ENCODE measurements around the gene GPR3. TPM values are rescaled to one million over a fixed set of nuclear protein-coding genes. Genes with fewer than 3 reads are reported as not detected.
"Not testable (repeated sequence)": the region's sequence is repeated elsewhere in the genome, so short reads cannot be mapped to it uniquely, and the experiment has no call there.

GPR3 gene
- total RNA-seq, 2 experiments from 2014 or later: 0.58 to 0.65 TPM

- Mint-ChIP-seq H3K27me3 (no peaks in the 10 kb centered on the region), H3K36me3 (ENCODE audit: low read depth) (no peaks in the 10 kb centered on the region), H3K4me3 (no peak overlapping the region), H3K9me3 (no peaks in the 10 kb centered on the region), H3K4me1 (peaks cover 8% of the 10 kb centered on the region), H3K27ac (no peak overlapping the region)
- ChIA-PET CTCF (interaction anchor here (1.1 to 6.6 kb wide), 7 partner anchors 11 to 271 kb away, joined by 3 to 133 read pairs (median 4); no protein-coding TSS in a partner anchor), POLR2A (interaction anchor here (0.9 to 1.8 kb wide), 4 partner anchors 92 to 264 kb away, joined by 3 to 5 read pairs (median 4); no protein-coding TSS in a partner anchor)
- no peak for DNase-seq
These were observed 6.2 kb downstream of the GPR3 start for GRCh38 chr1:27398405-27399149.

- Mint-ChIP-seq H3K27me3 (no peaks in the 10 kb centered on the region), H3K9me3 (no peaks in the 10 kb centered on the region), H3K4me1 (peaks cover 10% of the 10 kb centered on the region), H3K36me3 (ENCODE audit: low read depth) (no peaks in the 10 kb centered on the region), H3K27ac (no peak overlapping the region), H3K4me3 (no peak overlapping the region)
- POLR2A ChIA-PET: interaction anchor here (1.8 kb wide), 1 partner anchor 99 kb away, joined by 4 read pairs; no protein-coding TSS in a partner anchor
- no peak for DNase-seq
- CTCF ChIA-PET: interaction anchor here (1.1 to 6.6 kb wide), 4 partner anchors 67 to 270 kb away, joined by 4 to 133 read pairs (median 4); no protein-coding TSS in a partner anchor
These were observed 7.0 kb downstream of the GPR3 start for GRCh38 chr1:27399251-27400025.

DNA sequence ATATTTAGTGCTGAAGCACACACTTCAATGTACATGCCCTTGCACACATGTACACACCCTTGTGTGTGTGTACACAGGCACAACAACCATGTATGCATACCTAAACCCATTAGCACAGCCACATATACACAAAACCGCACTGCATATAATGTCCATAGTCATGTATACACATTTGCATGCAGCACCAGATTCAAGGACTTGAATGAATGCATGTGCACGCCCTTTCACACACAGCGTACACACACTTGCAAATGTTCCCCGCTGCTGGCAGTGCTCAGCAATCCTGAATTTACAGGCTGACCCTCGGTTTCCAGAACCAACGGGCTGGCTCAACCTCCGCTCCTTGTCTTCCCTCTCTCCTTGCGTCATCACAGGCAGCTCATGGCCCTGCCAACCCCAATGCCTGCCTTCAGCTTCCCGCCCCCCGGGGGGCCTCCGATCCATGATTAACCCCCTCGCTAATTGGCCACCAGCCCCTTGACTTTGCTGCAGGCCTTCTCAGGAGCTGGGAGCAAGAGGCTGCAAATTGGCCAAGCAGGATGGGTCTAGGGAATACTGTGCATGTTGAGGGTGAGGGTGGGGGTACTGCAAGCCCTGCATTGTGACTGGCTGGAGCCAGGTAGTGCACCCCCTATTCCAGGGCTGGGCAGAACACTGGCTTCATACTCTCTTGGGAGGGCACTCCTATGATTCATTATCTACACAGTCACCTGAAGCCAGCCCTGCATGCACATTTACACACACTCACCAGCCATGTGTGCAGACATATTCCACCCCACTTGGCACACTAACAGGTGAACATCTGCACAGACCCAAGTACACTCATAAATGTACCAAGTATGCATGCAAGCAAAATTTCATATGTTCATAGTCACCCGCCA, 7.9 kb downstream of the GPR3 start:
- no peaks in the 10 kb centered on the region for H3K27me3 Mint-ChIP-seq
- H3K4me3 Mint-ChIP-seq: no peak overlapping the region
- no peak overlapping the region for H3K27ac Mint-ChIP-seq
- H3K4me1 Mint-ChIP-seq: peaks cover 7% of the 10 kb centered on the region
- DNase-seq: no peak
- H3K9me3 Mint-ChIP-seq: no peaks in the 10 kb centered on the region
- H3K36me3 Mint-ChIP-seq (ENCODE audit: low read depth): no peaks in the 10 kb centered on the region
- ChIA-PET CTCF (no interaction called here), POLR2A (interaction anchor here (1.8 kb wide), 1 partner anchor 100 kb away, joined by 4 read pairs; no protein-coding TSS in a partner anchor)

GRCh38 chr1:27400963-27401341, 8.5 kb downstream of the GPR3 start:
- Mint-ChIP-seq H3K4me3 (no peak overlapping the region), H3K9me3 (no peaks in the 10 kb centered on the region), H3K27ac (no peak overlapping the region), H3K36me3 (ENCODE audit: low read depth) (no peaks in the 10 kb centered on the region), H3K27me3 (no peaks in the 10 kb centered on the region), H3K4me1 (peaks cover 3% of the 10 kb centered on the region)
- ChIA-PET CTCF (interaction anchor here (0.7 to 2.5 kb wide), 5 partner anchors 13 to 269 kb away, joined by 3 to 12 read pairs (median 4); no protein-coding TSS in a partner anchor), POLR2A (interaction anchor here (1.6 kb wide), 1 partner anchor 262 kb away, joined by 4 read pairs; no protein-coding TSS in a partner anchor)
- no peak for DNase-seq

DNA sequence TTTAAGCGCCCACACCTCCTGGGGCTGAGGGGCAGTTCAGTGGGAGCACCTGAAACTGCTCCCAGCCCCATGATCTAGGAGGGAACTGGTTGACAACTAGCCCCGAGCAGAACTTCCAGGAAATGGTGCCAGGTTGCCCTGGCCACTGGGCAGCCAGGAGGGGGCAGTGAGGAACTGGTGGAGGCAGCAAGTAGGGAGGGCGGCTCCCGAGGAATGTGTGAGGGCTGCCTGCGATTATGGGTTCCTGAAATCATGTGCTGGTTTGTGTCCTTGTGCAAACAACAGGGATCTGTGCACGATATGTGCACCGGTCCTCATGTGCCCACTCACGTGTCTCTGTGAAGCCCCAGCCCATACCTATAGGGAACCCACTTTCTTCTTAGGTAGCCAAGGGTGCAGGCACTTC, 9.9 kb downstream of the GPR3 start:
- no peak overlapping the region for H3K27ac Mint-ChIP-seq
- H3K4me1 Mint-ChIP-seq: peaks cover 3% of the 10 kb centered on the region
- no peak overlapping the region for H3K4me3 Mint-ChIP-seq
- no peaks in the 10 kb centered on the region for H3K9me3 Mint-ChIP-seq
- peaks cover 6% of the 10 kb centered on the region for H3K36me3 Mint-ChIP-seq (ENCODE audit: low read depth)
- DNase-seq: no peak
- H3K27me3 Mint-ChIP-seq: no peaks in the 10 kb centered on the region
- POLR2A ChIA-PET: interaction anchor here (1.1 to 1.6 kb wide), 3 partner anchors 45 to 260 kb away, joined by 3 to 4 read pairs (median 4); partner anchors contain the start of gene WASF2
- CTCF ChIA-PET: interaction anchor here (0.7 to 2.5 kb wide), 10 partner anchors 9 to 267 kb away, joined by 3 to 12 read pairs (median 4); partner anchors contain the start of gene AHDC1

DNA sequence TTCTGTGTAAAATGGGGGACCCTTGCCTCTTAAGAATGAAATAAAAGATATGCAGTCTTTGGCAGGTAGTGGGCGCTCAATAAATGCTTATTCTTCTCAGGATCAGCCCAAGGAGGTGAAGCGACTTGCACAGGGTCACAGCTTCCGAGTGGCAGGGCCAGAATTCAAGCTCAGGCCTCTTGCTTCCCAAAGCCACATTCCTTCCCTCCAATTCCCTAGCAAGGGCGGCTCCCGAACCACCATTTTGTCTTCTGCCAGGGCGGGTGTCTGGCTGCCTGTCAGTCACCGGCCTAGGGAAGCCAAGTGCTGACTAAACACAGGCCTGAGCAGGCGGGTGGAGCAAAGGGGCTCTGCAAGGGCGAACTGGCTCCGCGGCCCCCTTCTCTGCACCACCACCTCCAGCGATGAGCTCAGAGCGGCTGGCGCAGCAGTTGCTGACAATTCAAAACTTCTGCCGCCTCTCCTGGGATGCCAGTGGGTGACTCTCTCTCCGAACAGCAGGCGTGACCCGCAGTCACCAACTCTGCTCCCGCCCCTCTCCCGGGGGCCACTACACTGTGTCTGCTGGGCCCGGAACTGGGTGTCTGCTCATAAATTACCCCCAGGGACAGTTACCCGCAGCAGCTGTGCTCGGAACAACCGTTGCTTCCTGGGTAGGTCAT, 10.8 kb downstream of the GPR3 start:
- H3K27ac Mint-ChIP-seq: no peak overlapping the region
- H3K4me3 Mint-ChIP-seq: no peak overlapping the region
- peaks cover 15% of the 10 kb centered on the region for H3K36me3 Mint-ChIP-seq (ENCODE audit: low read depth)
- CTCF ChIA-PET: interaction anchor here (0.7 to 2.5 kb wide), 10 partner anchors 10 to 266 kb away, joined by 3 to 12 read pairs (median 3); partner anchors contain the start of gene AHDC1
- DNase-seq: no peak
- no peaks in the 10 kb centered on the region for H3K9me3 Mint-ChIP-seq
- peaks cover 3% of the 10 kb centered on the region for H3K4me1 Mint-ChIP-seq
- POLR2A ChIA-PET: interaction anchor here (1.7 kb wide), 1 partner anchor 87 kb away, joined by 5 read pairs; the partner anchor contains the start of gene WASF2
- no peaks in the 10 kb centered on the region for H3K27me3 Mint-ChIP-seq

DNA sequence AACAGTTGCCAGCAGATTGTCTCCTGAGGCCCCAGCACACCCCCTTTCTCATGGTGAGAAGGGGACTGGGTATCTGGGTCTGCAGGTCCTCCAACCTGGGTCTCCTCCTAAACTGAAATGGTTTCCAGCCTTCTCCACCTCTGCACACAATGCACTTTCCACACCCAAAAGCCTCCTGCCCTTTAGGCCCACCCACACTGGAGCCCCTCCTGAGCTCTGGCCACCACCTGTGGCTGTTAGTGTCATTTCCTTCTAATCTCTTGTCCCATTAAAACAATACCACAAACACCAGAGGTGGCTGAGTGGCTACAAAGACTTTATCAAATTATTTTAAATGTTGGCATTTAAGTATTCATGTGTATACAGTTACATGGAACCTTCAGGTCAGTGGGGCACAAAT, 11.5 kb downstream of the GPR3 start:
- no peak for DNase-seq
- no peaks in the 10 kb centered on the region for H3K9me3 Mint-ChIP-seq
- peaks cover 3% of the 10 kb centered on the region for H3K4me1 Mint-ChIP-seq
- H3K27ac Mint-ChIP-seq: no peak overlapping the region
- ChIA-PET CTCF (interaction anchor here (1.1 to 1.7 kb wide), 5 partner anchors 9 to 265 kb away, joined by 3 to 4 read pairs (median 3); no protein-coding TSS in a partner anchor), POLR2A (interaction anchor here (1.7 kb wide), 1 partner anchor 86 kb away, joined by 5 read pairs; the partner anchor contains the start of gene WASF2)
- no peaks in the 10 kb centered on the region for H3K27me3 Mint-ChIP-seq
- H3K4me3 Mint-ChIP-seq: no peak overlapping the region
- peaks cover 22% of the 10 kb centered on the region for H3K36me3 Mint-ChIP-seq (ENCODE audit: low read depth)

- Mint-ChIP-seq H3K4me3 (no peak overlapping the region), H3K36me3 (ENCODE audit: low read depth) (peaks cover 28% of the 10 kb centered on the region), H3K4me1 (peaks cover 3% of the 10 kb centered on the region), H3K9me3 (no peaks in the 10 kb centered on the region), H3K27me3 (no peaks in the 10 kb centered on the region), H3K27ac (no peak overlapping the region)
- ChIA-PET POLR2A (interaction anchor here (0.9 kb wide), 1 partner anchor 13 kb away, joined by 3 read pairs; no protein-coding TSS in a partner anchor), CTCF (interaction anchor here (1.0 to 1.5 kb wide), 3 partner anchors 9 to 72 kb away, joined by 3 to 8 read pairs (median 3); no protein-coding TSS in a partner anchor)
- no peak for DNase-seq
These were observed 12.7 kb downstream of the GPR3 start for GRCh38 chr1:27405074-27405473.

- ChIA-PET CTCF (interaction anchor here (0.6 to 1.5 kb wide), 4 partner anchors 9 to 109 kb away, joined by 3 to 8 read pairs (median 4); no protein-coding TSS in a partner anchor), POLR2A (interaction anchor here (0.9 kb wide), 1 partner anchor 13 kb away, joined by 3 read pairs; no protein-coding TSS in a partner anchor)
- H3K27ac Mint-ChIP-seq, H3K4me1 Mint-ChIP-seq, DNase-seq, H3K9me3 Mint-ChIP-seq, H3K27me3 Mint-ChIP-seq, H3K4me3 Mint-ChIP-seq: not testable (repeated sequence)
- H3K36me3 Mint-ChIP-seq (ENCODE audit: low read depth): peaks cover 35% of the 10 kb centered on the region
These were observed 13.4 kb downstream of the GPR3 start for GRCh38 chr1:27405598-27406361.

DNA sequence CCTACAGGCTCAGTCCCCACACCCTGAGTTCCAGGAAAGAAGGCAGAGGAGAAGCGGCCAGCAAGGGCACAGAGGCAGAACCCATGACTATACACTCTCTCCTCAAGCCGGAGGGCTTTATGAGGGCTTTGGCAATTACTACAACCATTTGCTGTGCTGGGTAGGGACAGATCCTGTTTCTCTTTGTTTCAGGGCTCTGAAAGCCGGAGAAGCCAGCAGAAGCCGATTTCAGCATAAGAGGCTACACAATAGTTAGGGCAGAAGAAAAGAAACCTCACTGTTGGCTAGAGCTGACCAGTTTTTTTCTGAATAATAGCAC, 13.9 kb downstream of the GPR3 start:
- DNase-seq: no peak
- Mint-ChIP-seq H3K4me3 (no peak overlapping the region), H3K36me3 (ENCODE audit: low read depth) (peaks cover 40% of the 10 kb centered on the region), H3K27ac (no peak overlapping the region), H3K9me3 (no peaks in the 10 kb centered on the region), H3K4me1 (peaks cover 3% of the 10 kb centered on the region), H3K27me3 (no peaks in the 10 kb centered on the region)
- POLR2A ChIA-PET: no interaction called here
- CTCF ChIA-PET: interaction anchor here (1.3 kb wide), 1 partner anchor 110 kb away, joined by 3 read pairs; no protein-coding TSS in a partner anchor

GRCh38 chr1:27406791-27407190, 14.4 kb downstream of the GPR3 start:
- H3K4me1 Mint-ChIP-seq, DNase-seq, H3K9me3 Mint-ChIP-seq, H3K27me3 Mint-ChIP-seq, H3K4me3 Mint-ChIP-seq, POLR2A ChIA-PET, H3K27ac Mint-ChIP-seq: not testable (repeated sequence)
- peaks cover 43% of the 10 kb centered on the region for H3K36me3 Mint-ChIP-seq (ENCODE audit: low read depth)
- CTCF ChIA-PET: interaction anchor here (1.3 kb wide), 1 partner anchor 110 kb away, joined by 3 read pairs; no protein-coding TSS in a partner anchor
